Fibroblast of lung (primary cell): ENCODE data around the gene BCL6B.

ENCODE experiments used
- CTCF ChIP-seq, 2 donors: IDR thresholded peaks in 1 of 2; conservative IDR thresholded peaks in 1 of 2; 1 replicate in 1 of 2; 2 replicates in 1 of 2; pipeline ENCODE4 v1.5.1; 2011 to 2012; ENCODE audit warnings: low read length in 2 of 2, control low read depth in 1 of 2, inconsistent platforms in 1 of 2, low read depth in 1 of 2, mild to moderate bottlenecking in 1 of 2
- EZH2 ChIP-seq: IDR thresholded peaks from 2 replicates; pipeline ENCODE4 v1.5.1; 2012; ENCODE audit warnings: low read length, control low read depth, mild to moderate bottlenecking; ENCODE audit errors: missing control alignments

- no peak for TF ChIP-seq CTCF (conservative IDR thresholded peaks at IDR 0.05 in 1 of 2, IDR thresholded peaks at IDR 0.05 in 1 of 2; ENCODE audit: low read depth in 1 of 2, low read length in 2 of 2)
- TF ChIP-seq EZH2 = no peak
Observed at GRCh38 chr17:7023576-7024401, 939 bp downstream of the BCL6B start.
